ENCODE measurements around the gene WNK3. TPM values are rescaled to one million over a fixed set of nuclear protein-coding genes. Genes with fewer than 3 reads are reported as not detected.
"Not testable (repeated sequence)": the region's sequence is repeated elsewhere in the genome, so short reads cannot be mapped to it uniquely, and the experiment has no call there.

The WNK3 gene
- polyA plus RNA-seq, 1 donor (not counting 4 experiments of a cell fraction or from before 2014, with no cell fraction given), result 0.26 TPM

DNA sequence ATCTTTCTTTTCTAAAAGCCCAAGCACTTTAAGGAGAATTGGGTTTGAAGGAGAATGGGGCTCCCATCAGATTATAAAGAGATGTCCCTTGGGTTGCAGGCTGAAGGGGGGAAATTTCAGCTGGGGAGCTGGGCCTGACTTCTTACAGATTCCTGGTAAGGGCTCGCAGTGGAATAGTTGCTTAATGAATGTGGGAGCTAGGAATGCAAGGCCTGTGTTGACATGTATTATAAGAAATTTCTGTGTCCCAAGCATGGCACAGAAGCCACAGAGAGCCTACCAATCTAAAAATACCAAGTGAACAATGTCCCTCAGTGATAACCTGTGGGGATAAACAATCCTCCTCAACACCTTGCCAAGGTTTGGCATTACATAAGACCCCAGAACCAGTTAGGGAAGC is 39.3 kb upstream of the WNK3 start:
- Histone ChIP-seq H3K79me2 (ENCODE audit: control insufficient read depth, insufficient read depth, low read length) (no peaks in the 10 kb centered on the region), H3K9me3 (ENCODE audit: control insufficient read depth, low read depth, low read length) (no peaks in the 10 kb centered on the region), H3K27me3 (ENCODE audit: control insufficient read depth, extremely low read depth, insufficient read depth, low read length) (no peaks in the 10 kb centered on the region), H3K36me3 (ENCODE audit: control insufficient read depth in 2 of 2, extremely low read depth in 1 of 2, insufficient read depth in 2 of 2, low read length in 2 of 2) (no peaks in the 10 kb centered on the region), H3K27ac (ENCODE audit: control insufficient read depth, insufficient read depth, low read length) (no peak overlapping the region), H3K4me1 (ENCODE audit: control insufficient read depth, extremely low read depth, insufficient read depth, low read length) (no peaks in the 10 kb centered on the region), H2AFZ (ENCODE audit: control insufficient read depth, low read length) (no peak overlapping the region), H3K4me3 (ENCODE audit: control insufficient read depth in 2 of 3, extremely low read depth in 1 of 3, insufficient read depth in 2 of 3, low read depth in 1 of 3, low read length in 3 of 3) (no peak overlapping the region), H4K20me1 (ENCODE audit: control insufficient read depth, extremely low read depth, insufficient read depth, low read length) (no peaks in the 10 kb centered on the region), H3K4me2 (ENCODE audit: control insufficient read depth, extremely low read depth, insufficient read depth, low read depth, low read length) (peak overlapping the region; percentile 41), H3K9me1 (ENCODE audit: control insufficient read depth, extremely low read depth, insufficient read depth, low read length) (no peaks in the 10 kb centered on the region), H3K9ac (ENCODE audit: control insufficient read depth, extremely low read depth, insufficient read depth, low read length) (no peak overlapping the region)
- FAIRE-seq, result no peak
- TF ChIP-seq EZH2 (IDR thresholded peaks at IDR 0.05; ENCODE audit: low read length), result no peak
- TF ChIP-seq, protein P1, sequence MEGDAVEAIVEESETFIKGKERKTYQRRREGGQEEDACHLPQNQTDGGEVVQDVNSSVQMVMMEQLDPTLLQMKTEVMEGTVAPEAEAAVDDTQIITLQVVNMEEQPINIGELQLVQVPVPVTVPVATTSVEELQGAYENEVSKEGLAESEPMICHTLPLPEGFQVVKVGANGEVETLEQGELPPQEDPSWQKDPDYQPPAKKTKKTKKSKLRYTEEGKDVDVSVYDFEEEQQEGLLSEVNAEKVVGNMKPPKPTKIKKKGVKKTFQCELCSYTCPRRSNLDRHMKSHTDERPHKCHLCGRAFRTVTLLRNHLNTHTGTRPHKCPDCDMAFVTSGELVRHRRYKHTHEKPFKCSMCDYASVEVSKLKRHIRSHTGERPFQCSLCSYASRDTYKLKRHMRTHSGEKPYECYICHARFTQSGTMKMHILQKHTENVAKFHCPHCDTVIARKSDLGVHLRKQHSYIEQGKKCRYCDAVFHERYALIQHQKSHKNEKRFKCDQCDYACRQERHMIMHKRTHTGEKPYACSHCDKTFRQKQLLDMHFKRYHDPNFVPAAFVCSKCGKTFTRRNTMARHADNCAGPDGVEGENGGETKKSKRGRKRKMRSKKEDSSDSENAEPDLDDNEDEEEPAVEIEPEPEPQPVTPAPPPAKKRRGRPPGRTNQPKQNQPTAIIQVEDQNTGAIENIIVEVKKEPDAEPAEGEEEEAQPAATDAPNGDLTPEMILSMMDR (optimal IDR thresholded peaks at IDR 0.05 in 1 of 3, IDR thresholded peaks at IDR 0.05 in 1 of 3, conservative IDR thresholded peaks at IDR 0.05 in 1 of 3; ENCODE audit: extremely low read depth in 1 of 3, insufficient read depth in 2 of 3, low read length in 3 of 3), result no peak
- DNase-seq (ENCODE audit: low read depth, low spot score), result peak; percentile 5
- dilution Hi-C loops (cut with MboI; ENCODE audit: extremely low pct_ligation_motif_present, low sequenced_read_pairs), result no loop called here

DNA sequence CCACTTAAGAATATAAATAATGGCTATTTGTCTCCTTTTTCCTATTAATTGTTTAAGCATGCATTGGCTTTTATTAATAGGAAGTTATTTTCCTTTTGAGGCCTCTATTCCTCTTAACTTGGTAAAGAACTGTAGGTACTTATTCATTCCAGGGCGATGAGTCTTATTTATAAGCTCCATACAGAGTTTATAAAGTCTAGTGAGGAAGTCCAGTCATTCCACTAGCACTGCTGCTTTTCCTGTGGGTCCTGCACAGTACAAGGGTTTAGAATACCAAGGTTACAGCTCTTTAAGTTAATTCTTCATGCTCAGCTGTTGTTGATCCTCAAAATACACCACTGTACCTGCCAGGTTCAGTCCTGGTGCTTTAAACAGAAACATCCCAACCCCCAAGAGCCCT is 28.5 kb upstream of the WNK3 start:
- FAIRE-seq, result no peak
- dilution Hi-C loops (cut with MboI; ENCODE audit: extremely low pct_ligation_motif_present, low sequenced_read_pairs), result no loop called here
- no peaks in the 10 kb centered on the region for H3K36me3 ChIP-seq (ENCODE audit: control insufficient read depth in 2 of 2, extremely low read depth in 1 of 2, insufficient read depth in 2 of 2, low read length in 2 of 2)
- H2AFZ ChIP-seq (ENCODE audit: control insufficient read depth, low read length), result no peak overlapping the region
- no peaks in the 10 kb centered on the region for H3K9me1 ChIP-seq (ENCODE audit: control insufficient read depth, extremely low read depth, insufficient read depth, low read length)
- no peaks in the 10 kb centered on the region for H4K20me1 ChIP-seq (ENCODE audit: control insufficient read depth, extremely low read depth, insufficient read depth, low read length)
- H3K4me2 ChIP-seq (ENCODE audit: control insufficient read depth, extremely low read depth, insufficient read depth, low read depth, low read length), result no peak overlapping the region
- no peaks in the 10 kb centered on the region for H3K79me2 ChIP-seq (ENCODE audit: control insufficient read depth, insufficient read depth, low read length)
- H3K9ac ChIP-seq (ENCODE audit: control insufficient read depth, extremely low read depth, insufficient read depth, low read length), result no peak overlapping the region
- H3K27me3 ChIP-seq (ENCODE audit: control insufficient read depth, extremely low read depth, insufficient read depth, low read length), result no peaks in the 10 kb centered on the region
- H3K9me3 ChIP-seq (ENCODE audit: control insufficient read depth, low read depth, low read length), result no peaks in the 10 kb centered on the region
- TF ChIP-seq, protein P1 (optimal IDR thresholded peaks at IDR 0.05 in 1 of 3, IDR thresholded peaks at IDR 0.05 in 1 of 3, conservative IDR thresholded peaks at IDR 0.05 in 1 of 3; ENCODE audit: extremely low read depth in 1 of 3, insufficient read depth in 2 of 3, low read length in 3 of 3), result no peak
- no peak for TF ChIP-seq EZH2 (IDR thresholded peaks at IDR 0.05; ENCODE audit: low read length)
- no peak for DNase-seq (ENCODE audit: low read depth, low spot score)
- H3K4me1 ChIP-seq (ENCODE audit: control insufficient read depth, extremely low read depth, insufficient read depth, low read length), result no peaks in the 10 kb centered on the region
- H3K27ac ChIP-seq (ENCODE audit: control insufficient read depth, insufficient read depth, low read length), result no peak overlapping the region
- no peak overlapping the region for H3K4me3 ChIP-seq (ENCODE audit: control insufficient read depth in 2 of 3, extremely low read depth in 1 of 3, insufficient read depth in 2 of 3, low read depth in 1 of 3, low read length in 3 of 3)

DNA sequence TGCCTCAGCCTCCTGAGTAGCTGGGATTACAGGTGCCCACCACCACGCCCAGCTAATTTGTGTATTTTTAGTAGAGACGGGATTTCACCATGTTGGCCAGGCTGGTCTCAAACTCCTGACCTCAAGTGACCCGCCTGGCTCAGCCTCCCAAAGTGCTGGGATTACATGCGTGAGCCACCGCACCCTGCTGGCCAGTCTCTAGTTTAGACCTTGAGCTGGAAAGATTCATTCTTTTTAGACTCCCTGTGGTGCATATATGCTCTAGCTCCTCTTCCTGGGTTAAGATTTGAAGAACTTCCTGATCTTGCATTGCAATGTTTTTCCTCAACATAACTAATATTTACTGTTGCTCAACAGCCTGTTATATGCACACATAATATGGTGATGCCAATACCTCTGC is 26.8 kb upstream of the WNK3 start:
- H3K27ac ChIP-seq (ENCODE audit: control insufficient read depth, insufficient read depth, low read length); H3K4me3 ChIP-seq (ENCODE audit: control insufficient read depth in 2 of 3, extremely low read depth in 1 of 3, insufficient read depth in 2 of 3, low read depth in 1 of 3, low read length in 3 of 3); H3K4me2 ChIP-seq (ENCODE audit: control insufficient read depth, extremely low read depth, insufficient read depth, low read depth, low read length); DNase-seq (ENCODE audit: low read depth, low spot score); H3K36me3 ChIP-seq (ENCODE audit: control insufficient read depth in 2 of 2, extremely low read depth in 1 of 2, insufficient read depth in 2 of 2, low read length in 2 of 2); H3K27me3 ChIP-seq (ENCODE audit: control insufficient read depth, extremely low read depth, insufficient read depth, low read length); H3K9me1 ChIP-seq (ENCODE audit: control insufficient read depth, extremely low read depth, insufficient read depth, low read length); H3K9me3 ChIP-seq (ENCODE audit: control insufficient read depth, low read depth, low read length); dilution Hi-C loops (cut with MboI; ENCODE audit: extremely low pct_ligation_motif_present, low sequenced_read_pairs); H3K79me2 ChIP-seq (ENCODE audit: control insufficient read depth, insufficient read depth, low read length); FAIRE-seq; H4K20me1 ChIP-seq (ENCODE audit: control insufficient read depth, extremely low read depth, insufficient read depth, low read length); H3K9ac ChIP-seq (ENCODE audit: control insufficient read depth, extremely low read depth, insufficient read depth, low read length); H2AFZ ChIP-seq (ENCODE audit: control insufficient read depth, low read length); H3K4me1 ChIP-seq (ENCODE audit: control insufficient read depth, extremely low read depth, insufficient read depth, low read length): not testable (repeated sequence)
